Parathyroid adenoma (tissue), 2 donors: ENCODE data around the gene SLC4A9.
"Not testable (repeated sequence)": the region's sequence is repeated elsewhere in the genome, so short reads cannot be mapped to it uniquely, and the experiment has no call there.

Experiments used
- H2AFZ ChIP-seq: fragments of 300-600 bp; sonication (generic); one replicate; pipeline ENCODE4 v1.7.0; 2017; ENCODE audit warnings: antibody characterized with exemption, mild to moderate bottlenecking
- H3K27ac ChIP-seq: fragments of 300-600 bp; sonication (generic); one replicate; pipeline ENCODE4 v1.7.0; 2017
- H3K27me3 ChIP-seq: fragments of 300-600 bp; sonication (generic); one replicate; pipeline ENCODE4 v1.7.0; 2017; ENCODE audit warnings: low read length; ENCODE audit not compliant: control insufficient read depth, insufficient read depth
- H3K36me3 ChIP-seq: fragments of 300-600 bp; sonication (generic); one replicate; pipeline ENCODE4 v1.7.0; 2017; ENCODE audit warnings: low read length; ENCODE audit not compliant: control insufficient read depth, insufficient read depth
- H3K4me1 ChIP-seq: fragments of 300-600 bp; sonication (generic); one replicate; pipeline ENCODE4 v1.7.0; 2017; ENCODE audit warnings: control low read depth
- H3K4me2 ChIP-seq: fragments of 300-600 bp; sonication (generic); one replicate; pipeline ENCODE4 v1.7.0; 2017; ENCODE audit warnings: low read length
- H3K4me3 ChIP-seq: fragments of 300-600 bp; sonication (generic); one replicate; pipeline ENCODE4 v1.7.0; 2017; ENCODE audit warnings: low read depth, low read length
- H3K79me2 ChIP-seq: fragments of 300-600 bp; sonication (generic); one replicate; pipeline ENCODE4 v1.7.0; 2017; ENCODE audit warnings: control low read depth
- H3K9ac ChIP-seq: fragments of 300-600 bp; sonication (generic); one replicate; pipeline ENCODE4 v1.7.0; 2017; ENCODE audit warnings: mild to moderate bottlenecking
- H3K9me3 ChIP-seq: fragments of 300-600 bp; sonication (generic); one replicate; pipeline ENCODE4 v1.7.0; 2017; ENCODE audit warnings: low read length; ENCODE audit not compliant: control insufficient read depth
- CTCF ChIP-seq: fragments of 300-600 bp; sonication (generic); IDR thresholded peaks from one replicate; pipeline ENCODE4 v1.7.0; 2017; ENCODE audit warnings: antibody characterized with exemption, mild to moderate bottlenecking
- donor health status: primary hyperparathyroidism.

SLC4A9 gene

GRCh38 chr5:140418862-140419520 lies 59.0 kb downstream of the SLC4A9 start:
- no peak overlapping the region for H3K27ac ChIP-seq
- H3K4me2 ChIP-seq: no peak overlapping the region
- peaks cover 73% of the 10 kb centered on the region for H3K79me2 ChIP-seq
- TF ChIP-seq CTCF: no peak
- peaks cover 3% of the 10 kb centered on the region for H3K4me1 ChIP-seq
- no peaks in the 10 kb centered on the region for H3K36me3 ChIP-seq
- H3K4me3 ChIP-seq: no peak overlapping the region
- H3K9ac ChIP-seq: no peak overlapping the region
- no peak overlapping the region for H2AFZ ChIP-seq
- no peaks in the 10 kb centered on the region for H3K9me3 ChIP-seq
- H3K27me3 ChIP-seq: no peaks in the 10 kb centered on the region

GRCh38 chr5:140420226-140420570 lies 60.2 kb downstream of the SLC4A9 start:
- H3K4me2 ChIP-seq: no peak overlapping the region
- no peak overlapping the region for H3K9ac ChIP-seq
- H3K4me3 ChIP-seq: no peak overlapping the region
- TF ChIP-seq CTCF: no peak
- H3K27me3 ChIP-seq: no peaks in the 10 kb centered on the region
- no peaks in the 10 kb centered on the region for H3K36me3 ChIP-seq
- peaks cover 3% of the 10 kb centered on the region for H3K4me1 ChIP-seq
- no peaks in the 10 kb centered on the region for H3K9me3 ChIP-seq
- peaks cover 69% of the 10 kb centered on the region for H3K79me2 ChIP-seq
- no peak overlapping the region for H3K27ac ChIP-seq
- no peak overlapping the region for H2AFZ ChIP-seq

- TF ChIP-seq CTCF: no peak
- Histone ChIP-seq H3K4me3 (no peak overlapping the region), H2AFZ (no peak overlapping the region), H3K4me1 (peaks cover 3% of the 10 kb centered on the region), H3K79me2 (peaks cover 70% of the 10 kb centered on the region), H3K27ac (no peak overlapping the region), H3K9ac (no peak overlapping the region), H3K27me3 (no peaks in the 10 kb centered on the region), H3K4me2 (no peak overlapping the region), H3K9me3 (no peaks in the 10 kb centered on the region), H3K36me3 (no peaks in the 10 kb centered on the region)
Measured at GRCh38 chr5:140420665-140421361, 60.8 kb downstream of the SLC4A9 start.

GRCh38 chr5:140421375-140421774 lies 61.4 kb downstream of the SLC4A9 start:
- H2AFZ ChIP-seq, H3K9ac ChIP-seq, H3K4me3 ChIP-seq, H3K36me3 ChIP-seq, H3K4me2 ChIP-seq, H3K4me1 ChIP-seq, H3K27ac ChIP-seq, H3K27me3 ChIP-seq, H3K9me3 ChIP-seq: not testable (repeated sequence)
- peaks cover 69% of the 10 kb centered on the region for H3K79me2 ChIP-seq

- Histone ChIP-seq H2AFZ (no peak overlapping the region), H3K4me2 (no peak overlapping the region), H3K79me2 (peaks cover 64% of the 10 kb centered on the region), H3K36me3 (no peaks in the 10 kb centered on the region), H3K27me3 (no peaks in the 10 kb centered on the region), H3K9me3 (no peaks in the 10 kb centered on the region), H3K4me3 (no peak overlapping the region), H3K9ac (no peak overlapping the region), H3K4me1 (peaks cover 3% of the 10 kb centered on the region), H3K27ac (no peak overlapping the region)
- no peak for TF ChIP-seq CTCF
Measured at GRCh38 chr5:140423609-140424008, 63.6 kb downstream of the SLC4A9 start.
